GM18498 (cell line): ENCODE measurements around the gene SAPCD1.
"Not testable (repeated sequence)": the region's sequence is repeated elsewhere in the genome, so short reads cannot be mapped to it uniquely, and the experiment has no call there.

Experiments used
- ATAC-seq: cut with Tn5 transposase; IDR thresholded peaks from one replicate; pipeline ENCODE4 v1.9.1; 2021; ENCODE audit warnings: mild to moderate bottlenecking, moderate library complexity; ENCODE audit not compliant: unreplicated experiment

SAPCD1 gene

DNA sequence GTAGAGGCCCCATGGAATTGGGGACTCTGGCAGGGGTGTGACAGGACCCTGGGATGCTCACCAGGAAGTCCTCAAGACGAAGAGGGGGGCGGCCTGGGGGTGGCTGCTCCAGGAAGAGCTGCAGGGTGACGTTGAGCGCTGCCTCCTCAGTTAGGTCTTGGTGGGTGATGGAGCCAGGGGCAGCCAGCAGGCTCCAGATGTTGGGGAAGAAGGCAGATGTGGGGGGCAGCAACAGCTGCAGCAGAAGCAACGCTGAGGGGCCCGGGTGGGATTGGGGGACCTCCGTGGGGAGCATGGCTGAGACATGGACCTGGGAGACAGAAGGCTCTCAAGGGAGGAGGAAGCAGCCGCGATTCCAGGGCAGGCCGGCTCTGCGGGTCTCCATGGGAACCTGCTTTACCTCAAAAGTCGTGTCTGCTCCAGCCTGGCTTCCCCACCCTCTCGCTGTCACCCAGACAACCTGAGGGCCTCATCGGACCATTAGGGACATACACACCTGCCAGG lies 14.1 kb downstream of the SAPCD1 start:
- peak; percentile 3 for ATAC-seq

DNA sequence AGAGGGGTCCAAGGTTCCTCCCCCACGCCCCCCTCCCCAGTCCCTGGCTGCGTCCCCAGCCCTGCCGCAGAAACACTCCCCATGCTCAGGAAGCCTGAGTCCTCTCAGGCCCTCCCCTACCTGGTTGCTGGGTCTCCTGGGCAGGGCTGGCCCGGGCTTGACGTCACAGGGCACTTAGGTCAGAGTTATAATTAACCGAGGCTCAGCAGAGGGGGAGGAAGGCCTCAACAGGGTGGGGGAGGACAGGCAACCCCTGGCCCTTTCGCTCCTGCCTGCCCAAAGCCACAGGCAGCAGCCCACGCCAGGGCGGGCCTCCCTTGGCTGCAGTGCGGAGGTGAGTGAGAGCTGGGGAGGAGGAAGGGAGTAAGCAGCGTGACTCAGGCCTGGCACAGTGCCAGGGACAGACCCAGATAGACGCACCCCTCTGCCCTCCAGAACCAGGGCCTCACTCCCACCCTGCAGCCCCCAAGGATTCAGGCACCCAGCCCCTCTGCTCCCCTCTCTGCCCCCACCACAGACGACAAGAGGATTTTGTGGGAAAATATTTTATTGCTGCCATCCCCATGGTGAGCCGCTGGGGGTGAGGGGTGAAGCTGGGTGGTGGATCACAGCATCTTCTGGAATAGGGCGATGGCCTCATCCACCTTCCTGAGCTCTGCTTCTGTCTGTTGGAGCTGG lies 14.7 kb downstream of the SAPCD1 start, which contains the start of gene VWA7:
VWA7 (minus strand) TSS at position 340 of the 678 bp plus-strand sequence. CDS start 549 bp downstream, outside the sequence.
- peak; percentile 73 for ATAC-seq

GRCh38 chr6:31777667-31778050 lies 15.2 kb downstream of the SAPCD1 start:
- no peak for ATAC-seq

DNA sequence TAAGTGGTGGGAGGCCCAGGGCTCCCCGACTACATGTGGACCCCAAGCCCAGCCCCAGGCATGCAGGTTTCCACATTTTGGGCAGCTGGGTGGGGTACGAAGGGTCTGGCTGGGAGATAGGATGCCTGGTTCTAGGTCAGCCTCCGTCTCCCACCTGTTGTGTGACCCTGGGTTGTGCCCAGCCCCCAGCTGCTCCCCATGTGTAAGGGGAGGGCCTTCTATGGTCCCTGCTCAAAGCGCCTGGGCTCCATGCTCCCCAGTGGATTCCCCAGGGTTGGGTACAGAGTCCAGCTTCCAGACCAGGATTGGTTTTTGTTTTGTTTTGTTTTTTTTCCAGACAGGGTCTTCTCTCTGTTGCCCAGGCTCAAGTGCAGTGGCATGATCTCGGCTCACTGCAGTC lies 15.7 kb downstream of the SAPCD1 start:
- ATAC-seq = no peak

DNA sequence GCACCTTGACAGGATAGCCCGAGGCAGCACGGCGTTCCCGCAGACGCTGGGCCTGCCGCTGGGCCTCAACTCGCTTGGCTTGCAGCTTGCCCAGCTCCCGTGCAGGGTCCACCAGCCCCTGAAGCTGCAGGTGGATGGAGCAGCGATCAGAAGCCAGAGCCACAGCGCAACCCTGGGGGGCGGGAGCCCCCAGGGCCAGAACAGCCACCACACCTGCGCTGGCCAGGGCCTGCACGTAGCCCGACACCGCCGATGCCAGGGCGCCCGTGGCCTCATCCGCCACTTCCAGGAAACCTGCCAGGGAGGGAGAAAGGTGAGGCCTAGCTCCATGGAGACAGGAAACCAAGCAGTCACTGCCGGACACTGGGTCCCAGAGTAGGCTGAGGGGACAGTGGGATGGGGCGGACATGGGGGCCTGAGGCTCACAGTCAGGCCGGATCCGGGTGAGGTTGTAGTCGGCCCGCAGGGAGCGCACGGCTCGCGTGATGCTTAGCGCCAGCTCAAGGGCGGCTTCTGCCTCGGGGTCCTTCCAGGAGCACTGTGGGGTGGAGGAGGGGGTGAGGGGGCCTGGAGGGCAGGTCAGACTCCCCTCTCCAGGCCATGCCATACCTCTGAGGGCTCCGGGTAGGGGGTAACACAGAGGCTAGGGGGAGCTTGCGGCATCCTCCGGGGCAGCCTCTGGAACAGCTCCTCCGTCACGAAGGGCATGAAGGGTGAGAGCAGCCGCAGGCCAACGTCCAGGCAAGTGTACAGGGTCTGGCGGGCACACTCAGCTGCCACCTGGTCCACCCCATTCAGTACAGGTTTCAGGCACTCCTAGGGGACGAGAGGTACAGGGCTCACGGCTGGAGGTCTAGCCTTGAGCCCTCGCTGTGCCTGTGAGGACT lies 16.8 kb downstream of the SAPCD1 start:
- ATAC-seq = no peak

GRCh38 chr6:31779908-31780307 lies 17.5 kb downstream of the SAPCD1 start:
- ATAC-seq = no peak

GRCh38 chr6:31780507-31781243 lies 18.2 kb downstream of the SAPCD1 start:
- no peak for ATAC-seq

DNA sequence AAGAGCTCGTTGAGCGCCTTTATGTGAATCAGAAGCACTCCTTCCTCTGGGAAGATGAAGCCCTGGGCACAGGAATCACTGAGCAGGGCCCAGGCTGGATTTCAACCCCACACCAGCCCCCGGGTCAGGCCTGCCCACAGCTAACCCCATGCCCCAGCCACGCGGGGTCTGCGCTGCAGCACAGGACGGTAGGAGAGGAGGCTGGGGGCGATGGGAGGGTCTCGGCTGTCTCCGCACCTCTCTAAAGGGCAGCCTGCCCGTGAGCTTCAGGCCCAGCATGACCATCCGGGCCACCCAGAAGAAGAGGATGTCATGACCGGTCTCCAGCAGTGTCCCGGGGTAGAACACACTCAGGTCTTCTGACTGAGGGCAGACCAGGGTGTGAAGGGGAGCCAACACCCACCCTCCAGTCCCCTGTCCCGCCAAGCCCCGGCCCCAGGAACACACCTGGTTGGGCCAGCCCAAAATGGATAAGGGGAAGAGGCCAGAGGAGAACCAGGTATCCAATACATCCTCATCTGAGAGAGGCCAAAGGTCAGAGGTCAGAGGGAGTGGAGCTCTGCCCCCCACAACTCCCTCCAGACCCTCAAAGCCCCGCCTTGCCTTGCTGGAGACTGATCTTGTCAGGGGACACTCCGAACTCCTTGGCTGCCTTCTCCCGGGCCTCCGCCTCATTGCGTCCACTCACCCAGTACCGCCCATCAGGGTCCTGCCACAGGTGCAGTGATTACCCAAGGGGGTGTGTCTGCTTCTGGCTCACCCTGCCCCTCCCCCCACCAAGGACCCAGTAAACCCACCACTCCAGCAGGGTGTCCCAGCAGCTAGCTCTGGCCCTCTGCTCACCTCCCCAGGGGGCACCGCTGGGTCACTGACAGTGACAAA lies 19.0 kb downstream of the SAPCD1 start:
- ATAC-seq = no peak

GRCh38 chr6:31782126-31782855 lies 19.8 kb downstream of the SAPCD1 start:
- ATAC-seq = no peak

DNA sequence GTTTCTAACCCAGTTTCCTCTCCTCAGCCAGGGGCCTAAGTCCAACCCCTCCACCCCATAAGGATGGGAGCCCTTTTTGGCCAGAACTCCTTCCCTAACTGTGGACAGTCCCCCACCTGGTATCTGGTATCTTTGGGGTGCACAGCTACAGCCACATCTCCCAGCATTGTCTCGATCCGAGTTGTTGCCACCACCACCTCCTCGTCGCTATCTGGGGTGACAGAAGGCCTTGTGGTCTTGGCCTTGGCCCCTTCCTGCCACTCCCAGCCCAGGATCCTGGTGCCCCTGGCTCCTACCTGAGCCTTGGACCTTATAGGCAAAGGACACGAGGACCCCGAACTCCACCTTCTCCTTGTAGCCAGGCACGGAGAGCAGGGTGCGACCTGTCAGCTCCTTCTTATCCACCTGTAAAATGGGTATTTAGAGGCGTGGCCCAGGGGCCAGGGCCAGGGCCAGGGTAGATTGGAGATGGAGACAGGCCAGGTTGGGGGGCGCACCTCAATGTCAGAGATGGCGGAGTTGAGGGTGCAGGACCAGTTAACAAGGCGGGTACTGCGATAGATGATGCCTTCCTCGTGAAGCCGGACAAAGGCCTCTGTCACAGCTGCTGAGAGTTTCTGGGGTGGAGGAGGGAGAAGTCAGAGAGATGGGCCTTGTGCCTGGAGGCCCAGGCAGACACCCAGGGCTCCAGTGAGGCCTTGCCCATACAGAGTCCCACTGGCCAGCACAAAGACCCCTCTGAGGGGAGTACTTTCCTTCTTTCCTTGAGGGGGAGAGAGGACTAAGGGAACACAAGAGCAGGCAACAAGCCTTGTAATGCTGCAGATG lies 21.9 kb downstream of the SAPCD1 start:
- ATAC-seq = no peak

DNA sequence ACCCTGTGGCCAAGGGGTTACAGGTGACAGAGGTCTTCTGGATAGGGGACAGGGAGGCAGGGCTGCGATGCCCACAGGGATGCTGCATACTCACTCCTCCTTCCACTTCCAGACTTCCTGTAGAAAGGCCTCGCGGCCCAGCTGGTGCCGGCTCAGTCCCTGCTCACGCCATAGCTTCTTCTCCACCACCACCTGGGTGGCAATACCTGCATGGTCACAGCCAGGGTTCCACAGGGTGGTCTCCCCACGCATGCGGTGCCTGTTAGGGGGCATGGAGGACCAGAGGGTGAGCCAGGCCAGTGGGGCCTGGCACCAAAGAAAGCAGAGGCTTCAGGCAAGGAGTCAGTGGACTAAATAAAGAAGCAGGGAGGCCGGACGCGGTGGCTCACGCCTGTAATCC lies 23.0 kb downstream of the SAPCD1 start:
- no peak for ATAC-seq

DNA sequence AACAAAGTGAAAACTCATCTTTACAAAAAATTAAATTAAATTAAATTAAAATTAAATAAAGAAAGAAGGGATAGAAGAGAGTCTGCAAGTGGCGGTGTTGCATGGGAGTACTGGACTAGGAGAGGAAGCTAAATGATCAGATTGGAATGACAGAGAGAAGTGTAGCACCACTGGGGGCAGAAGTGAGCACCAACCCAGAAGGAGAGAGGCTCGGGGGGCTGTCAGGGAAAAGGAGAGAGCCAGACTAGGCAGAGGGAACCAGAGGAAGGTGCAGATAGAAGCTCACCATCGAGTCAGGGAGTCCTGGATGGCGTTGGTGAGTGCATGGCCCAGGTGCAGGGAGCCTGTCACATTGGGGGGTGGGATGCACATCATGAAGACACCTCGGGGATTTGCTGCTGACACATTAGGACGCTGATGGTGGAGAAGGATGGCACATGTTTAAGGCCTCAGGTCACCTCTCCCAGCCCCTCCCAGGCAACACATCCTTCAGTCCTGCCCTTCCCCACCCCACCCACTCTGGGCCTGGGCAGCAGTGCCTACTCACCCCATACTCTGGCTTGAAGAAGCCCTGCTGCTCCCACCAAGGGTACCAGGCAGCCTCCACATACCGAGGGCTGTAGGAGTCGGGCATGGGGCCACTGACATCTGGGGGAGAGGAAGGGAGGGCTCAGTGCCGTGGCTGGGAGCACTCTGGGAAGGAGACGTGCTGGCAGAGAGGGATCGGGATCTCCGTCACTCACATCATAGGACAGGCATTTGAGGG lies 29.1 kb downstream of the SAPCD1 start:
- ATAC-seq = no peak

GRCh38 chr6:31792090-31792374 lies 29.6 kb downstream of the SAPCD1 start:
- ATAC-seq = no peak

- ATAC-seq = no peak
Measured at GRCh38 chr6:31792761-31793171, 30.3 kb downstream of the SAPCD1 start.

- ATAC-seq = not testable (repeated sequence)
Measured at GRCh38 chr6:31793927-31794245, 31.4 kb downstream of the SAPCD1 start.

DNA sequence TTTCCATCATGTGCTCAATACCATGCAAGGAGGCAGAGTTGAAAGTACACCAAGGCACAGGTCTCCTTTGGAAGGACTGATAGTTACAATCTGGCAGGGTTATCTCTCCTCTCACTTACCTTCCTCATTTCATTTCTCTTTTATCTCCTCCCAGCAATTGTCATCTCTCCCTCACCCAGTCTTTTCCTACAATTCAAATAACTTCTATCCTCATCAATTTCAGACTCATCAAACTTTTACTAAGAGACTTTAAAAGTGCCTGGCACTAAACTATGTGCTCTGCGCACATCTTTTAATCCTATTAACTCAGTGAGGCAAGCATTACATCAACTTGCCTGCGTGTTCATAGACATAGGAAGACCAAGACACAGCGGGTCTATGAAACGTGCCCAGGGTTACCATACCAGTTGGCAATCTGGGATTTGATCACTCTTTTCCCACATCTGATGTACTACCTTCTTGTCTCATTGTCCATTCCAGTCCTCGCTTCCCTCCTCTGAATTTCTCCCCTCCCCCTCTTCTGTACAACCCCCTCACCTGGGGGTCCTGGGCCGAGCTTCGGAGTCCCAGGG lies 31.9 kb downstream of the SAPCD1 start:
- no peak for ATAC-seq

DNA sequence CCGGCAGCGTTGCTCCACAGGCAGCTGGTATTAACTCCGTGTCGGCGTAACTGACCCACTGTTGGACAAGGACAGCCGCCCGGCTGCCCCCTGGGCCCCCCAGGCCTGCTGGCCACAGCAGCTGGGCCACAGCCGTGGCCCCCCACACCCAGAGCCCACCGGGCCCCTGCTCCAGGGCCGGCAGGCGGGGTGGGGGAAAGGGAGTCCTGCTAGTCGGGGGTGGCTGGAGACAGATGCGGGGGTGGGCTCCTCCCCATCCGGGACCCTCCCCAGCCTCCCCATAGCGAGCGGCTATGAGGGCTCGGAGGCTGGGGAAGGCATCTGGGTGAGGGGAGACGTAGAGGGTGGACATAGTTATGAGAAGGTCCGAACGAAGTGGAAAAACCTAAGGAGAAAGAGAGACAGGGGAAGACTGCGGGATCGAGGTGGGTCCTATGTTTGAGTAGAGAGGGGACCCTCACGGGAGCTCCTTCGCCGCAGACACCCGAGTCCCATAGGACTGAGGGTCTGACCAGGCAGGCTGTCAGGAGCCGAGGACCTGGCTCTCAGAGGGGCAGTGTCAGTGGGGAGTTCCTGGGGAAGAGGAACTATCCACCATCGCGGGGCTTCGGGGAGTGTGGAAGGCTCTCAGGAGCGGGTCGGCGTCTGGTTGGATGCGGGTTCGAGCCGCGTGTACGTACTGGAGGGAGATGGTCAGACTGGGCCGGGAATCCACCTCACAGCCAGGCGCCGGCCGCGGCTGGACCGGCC lies 32.6 kb downstream of the SAPCD1 start:
- ATAC-seq = peak; percentile 4
